Fibroblast of skin of abdomen (primary cell): ENCODE data around the gene VWA3A.
"Not testable (repeated sequence)": the region's sequence is repeated elsewhere in the genome, so short reads cannot be mapped to it uniquely, and the experiment has no call there.

Experiments
- DNase-seq: peaks from one replicate; pipeline ENCODE4 v3.0.0-alpha.2; 2013

The VWA3A gene

DNA sequence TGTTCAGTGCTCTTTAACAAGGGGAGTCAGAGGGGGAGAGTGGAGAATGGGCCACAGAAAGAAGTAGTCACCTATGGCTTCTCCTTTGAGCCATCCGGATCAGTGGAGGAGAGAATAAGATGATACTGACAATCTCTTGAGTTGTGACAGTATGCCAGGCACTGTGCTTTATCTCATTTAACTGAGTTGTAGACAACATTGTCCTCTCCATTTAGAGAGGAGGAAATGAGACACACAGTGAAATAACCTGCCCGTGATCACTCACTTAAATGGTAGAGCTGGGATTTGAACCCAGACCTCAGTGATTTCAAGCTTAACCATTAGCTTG, 95.9 kb downstream of the VWA3A start:
- DNase-seq = no peak

DNA sequence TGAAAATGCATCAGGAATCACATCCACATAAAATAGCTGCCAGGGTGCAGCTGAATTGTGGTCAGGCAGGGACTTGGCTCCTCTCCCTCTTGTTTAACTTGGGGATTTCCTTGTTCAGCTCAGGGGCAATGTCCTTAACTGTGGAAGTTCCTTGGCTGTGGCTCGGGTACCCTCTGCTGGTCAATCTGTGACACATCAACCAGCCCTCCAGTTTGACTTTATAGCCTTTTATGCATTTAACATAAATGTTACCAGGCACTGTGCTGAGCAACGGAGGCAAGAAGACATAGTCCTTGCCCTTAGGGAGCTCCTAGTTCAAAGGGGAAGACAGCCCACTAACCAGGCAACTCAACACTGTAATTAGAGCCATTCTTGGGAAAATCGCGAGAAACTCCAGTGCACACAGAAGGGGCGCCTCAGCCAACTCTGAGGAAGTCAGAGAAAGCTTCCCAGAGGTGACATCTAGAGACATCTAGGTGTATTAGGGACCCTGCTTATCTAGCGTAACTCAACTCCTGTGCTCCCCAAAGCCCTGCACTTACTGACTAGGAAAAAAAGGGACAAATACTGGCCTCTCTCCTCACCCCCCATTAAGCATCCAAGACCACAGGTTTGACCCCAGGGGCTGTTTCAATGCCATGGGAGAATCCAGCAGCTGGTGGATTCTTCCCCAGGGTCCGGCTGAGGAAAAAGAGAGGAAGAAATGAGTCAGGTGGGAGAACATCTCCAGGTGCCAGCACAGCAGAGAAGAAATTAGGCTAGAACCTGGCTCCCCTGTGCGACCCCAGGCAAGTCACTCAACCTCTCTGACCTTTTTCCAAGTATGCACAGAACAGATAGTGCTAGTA, 96.5 kb downstream of the VWA3A start:
- peak; percentile 86 for DNase-seq

DNA sequence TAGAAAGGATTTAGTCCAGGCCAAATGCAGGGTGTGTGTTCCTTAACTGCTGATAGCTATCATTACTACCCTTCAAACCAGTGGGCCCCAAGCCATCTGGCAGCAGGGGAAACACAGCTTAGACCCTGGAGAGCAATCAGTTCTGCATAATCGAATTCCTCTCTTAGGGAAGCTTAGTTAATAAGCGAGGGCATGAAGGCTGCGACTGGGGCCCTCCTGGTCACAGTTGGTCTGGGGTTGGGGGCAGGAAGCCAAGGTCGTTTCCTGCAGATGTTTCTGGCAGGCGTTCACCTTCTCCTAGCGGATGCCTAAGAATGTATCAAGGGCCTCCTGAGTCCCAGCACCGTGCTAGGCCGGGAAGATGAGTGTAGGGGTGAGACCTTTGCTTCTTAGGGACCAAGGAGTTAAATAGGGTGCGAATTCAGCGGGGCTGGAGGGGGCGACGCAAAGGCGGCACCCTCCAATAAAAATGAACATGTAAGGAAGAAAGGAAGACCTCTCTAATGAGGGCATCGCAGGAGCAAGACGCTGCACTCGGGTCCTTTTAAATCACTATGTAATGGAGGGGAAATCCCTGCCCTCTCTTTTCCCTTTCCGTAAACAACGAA, 97.2 kb downstream of the VWA3A start:
- DNase-seq = no peak

DNA sequence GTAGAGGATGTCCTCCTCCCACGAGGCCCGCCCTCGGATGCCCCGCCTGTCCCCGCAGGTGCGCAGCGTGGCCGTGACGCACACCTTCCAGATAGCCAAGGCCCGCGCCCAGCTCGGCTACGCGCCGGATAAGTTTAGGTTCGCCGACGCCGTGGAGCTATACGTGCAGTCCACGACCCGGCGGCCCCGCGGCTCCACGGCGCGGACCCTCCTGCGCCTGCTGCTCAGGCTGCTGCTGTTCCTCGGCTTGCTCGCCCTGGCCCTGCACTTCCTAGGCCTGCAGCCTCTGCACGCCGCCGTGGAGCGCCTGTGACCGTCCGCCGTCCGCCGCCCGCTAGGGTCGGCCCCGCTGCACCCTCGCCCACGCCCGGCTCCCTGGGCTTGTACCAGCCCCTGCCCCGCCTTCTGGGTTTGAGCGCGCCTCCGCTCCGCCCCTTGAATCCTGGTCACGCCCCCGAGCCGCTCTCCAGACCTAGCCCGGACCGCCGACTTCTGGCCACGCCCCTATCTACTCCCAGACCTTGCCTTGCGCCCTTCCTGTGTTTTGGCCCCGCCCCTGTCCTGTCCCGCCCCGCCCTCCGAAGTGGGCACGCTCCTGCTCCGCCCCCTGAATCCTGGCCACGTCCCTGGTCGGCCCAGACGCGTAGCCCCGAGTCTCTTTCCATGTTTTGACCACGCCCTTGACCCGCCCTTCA, 97.9 kb downstream of the VWA3A start:
- no peak for DNase-seq

DNA sequence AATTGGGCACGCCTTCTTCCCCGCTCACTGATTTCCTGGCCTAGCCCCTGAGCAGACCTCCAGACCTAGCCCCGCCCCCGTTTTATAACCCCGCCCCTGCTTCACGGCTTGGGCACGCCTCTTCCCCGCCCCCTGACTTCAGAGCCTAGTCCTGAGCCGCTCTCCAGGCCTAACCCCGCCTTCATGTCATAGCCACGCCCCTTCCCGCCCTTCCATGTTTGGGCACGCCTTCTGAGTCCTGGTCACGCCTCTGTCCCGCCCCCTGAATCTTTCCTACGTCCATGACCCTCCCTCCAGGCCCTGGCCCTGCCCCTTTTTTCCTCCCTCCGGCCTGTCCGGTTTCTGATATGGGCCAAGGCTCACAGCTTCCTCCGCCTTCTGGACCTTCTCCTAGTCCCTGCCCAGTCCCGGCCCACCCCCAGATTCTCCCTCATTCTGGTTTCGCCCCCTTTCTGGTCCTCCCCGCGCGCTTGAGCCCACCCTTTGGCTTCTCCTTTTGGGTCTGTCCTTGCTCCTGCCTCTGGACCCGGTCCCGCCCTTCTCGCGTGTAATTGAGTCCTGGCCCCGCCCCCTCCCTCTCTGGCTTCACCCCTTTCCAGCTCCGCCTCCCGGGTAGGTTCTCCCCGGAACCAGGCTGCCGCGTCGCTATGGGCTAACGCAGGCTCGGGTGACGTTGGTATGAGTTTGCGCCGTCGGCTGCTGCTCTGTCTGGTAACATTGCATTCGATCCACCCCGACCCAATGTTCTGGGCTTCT, 98.6 kb downstream of the VWA3A start:
- DNase-seq = peak; percentile 99

DNA sequence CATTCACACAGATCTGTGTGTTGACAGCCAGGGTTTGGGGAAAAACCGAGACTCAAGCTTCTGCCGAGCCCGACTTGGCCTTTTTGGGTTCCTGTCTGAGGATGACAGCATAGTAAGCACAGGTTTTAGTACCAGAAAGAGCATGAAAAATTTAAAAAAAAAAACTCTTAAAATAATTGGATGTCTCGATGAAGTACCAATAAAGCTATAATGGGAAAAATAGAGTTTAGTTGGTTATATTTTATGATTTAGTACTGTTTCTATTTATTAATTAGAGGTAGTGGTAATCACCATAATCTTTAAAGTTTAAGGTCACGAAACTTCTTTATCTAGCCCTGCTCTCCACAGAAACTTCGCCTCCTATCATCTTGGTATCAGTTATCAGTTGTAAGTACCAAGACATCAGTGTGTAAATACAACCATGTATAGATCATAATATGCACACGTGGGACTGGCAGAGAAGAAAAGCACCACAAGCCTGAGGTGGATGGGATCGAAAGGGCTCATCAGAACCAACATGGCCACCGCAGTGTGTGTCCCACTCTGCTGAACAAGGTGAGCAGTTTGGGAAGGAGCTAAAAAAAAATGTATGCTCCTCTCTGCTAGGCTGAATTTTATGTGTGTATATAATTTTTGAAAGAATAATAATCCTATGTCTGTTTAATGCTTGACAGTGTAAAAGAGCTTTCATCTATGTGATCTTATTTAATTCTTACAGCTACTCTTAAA, 99.4 kb downstream of the VWA3A start:
- DNase-seq = no peak

DNA sequence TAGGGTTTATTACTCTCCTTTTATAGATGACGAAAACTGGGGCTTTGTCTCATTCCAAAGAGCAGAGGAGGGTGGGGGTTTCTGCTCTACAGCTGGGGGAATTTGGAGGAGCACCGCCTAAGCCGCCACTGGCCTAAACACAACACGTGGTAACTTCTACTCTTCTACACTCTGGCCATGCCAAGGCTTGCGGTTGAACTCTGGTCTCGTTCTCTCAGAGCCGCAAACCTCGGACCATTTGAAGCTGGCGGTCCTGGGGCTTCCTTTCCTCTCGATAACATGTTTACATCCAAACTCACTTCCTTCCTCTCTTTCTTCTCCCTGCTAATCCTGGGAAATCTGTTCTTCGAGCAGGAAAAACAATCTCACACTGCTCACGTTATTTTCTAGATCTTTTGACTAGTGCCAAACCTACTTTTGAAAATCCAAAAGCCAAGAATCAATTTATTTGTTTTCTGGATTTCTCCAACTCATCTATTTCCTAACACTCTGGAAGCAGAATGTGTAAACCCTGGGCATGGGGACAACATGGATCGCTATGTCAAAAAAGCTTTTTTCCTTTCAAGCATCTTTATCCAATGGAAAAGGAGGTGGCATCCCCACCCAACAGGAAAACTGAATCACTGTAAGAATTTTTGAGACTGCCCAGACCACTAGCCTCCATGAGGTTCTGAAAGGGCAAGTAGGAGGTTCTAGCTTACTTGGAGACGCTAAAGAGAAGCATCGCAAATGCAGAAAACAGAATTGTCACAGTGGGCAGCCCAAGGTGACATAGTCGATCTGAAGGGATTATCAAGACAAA, 100.1 kb downstream of the VWA3A start:
- peak; percentile 90 for DNase-seq

DNA sequence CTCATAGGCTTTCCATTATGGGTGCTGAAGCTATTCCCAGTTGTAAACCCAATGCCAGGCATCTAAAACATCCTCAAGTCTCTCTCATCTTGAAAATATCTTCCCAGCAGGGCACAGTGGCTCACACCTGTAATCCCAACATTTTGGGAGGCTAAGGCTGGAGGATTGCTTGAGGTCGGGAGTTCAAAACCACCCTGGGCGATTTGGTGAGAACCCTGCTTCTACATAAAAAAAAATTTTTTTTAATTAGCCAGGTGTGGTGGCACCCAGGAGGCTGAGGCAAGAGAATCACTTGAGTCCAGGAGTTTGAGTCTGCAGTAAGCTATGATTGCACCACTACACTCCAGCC, 100.7 kb downstream of the VWA3A start:
- DNase-seq = no peak

DNA sequence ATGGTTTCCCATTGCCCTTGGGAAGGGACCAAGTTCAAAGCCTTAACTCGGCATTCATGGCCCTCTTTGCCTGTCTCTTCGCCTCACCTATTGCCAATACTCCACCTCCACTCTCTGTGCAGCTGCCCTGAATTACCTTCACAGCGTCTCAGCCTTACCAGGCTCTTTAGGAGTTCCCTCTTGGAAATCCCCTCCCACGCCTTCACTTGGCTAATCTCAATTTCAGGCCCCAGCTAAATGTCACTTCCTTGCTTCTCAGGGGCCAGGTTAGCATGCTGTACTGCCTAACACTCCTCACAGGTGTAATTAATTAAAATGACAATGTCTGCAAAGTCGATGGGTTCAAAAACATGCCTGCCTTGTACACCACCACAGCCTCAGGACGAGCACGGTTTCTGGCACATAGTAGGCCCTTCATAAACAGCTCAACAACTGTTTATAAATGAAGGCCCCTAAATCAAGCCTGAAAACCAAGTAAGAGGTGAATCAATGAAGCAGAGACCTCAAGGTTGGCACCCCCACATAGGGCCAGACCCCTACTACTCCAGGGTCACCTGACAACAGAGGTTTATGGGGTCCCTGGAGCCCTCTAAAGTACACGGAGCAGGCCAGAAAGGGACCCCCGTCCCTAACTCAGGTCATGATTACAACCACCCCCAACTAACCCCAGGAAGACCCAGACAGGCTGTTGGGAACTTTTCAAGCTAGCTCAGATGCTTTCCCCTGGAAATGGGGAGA, 102.5 kb downstream of the VWA3A start:
- no peak for DNase-seq

DNA sequence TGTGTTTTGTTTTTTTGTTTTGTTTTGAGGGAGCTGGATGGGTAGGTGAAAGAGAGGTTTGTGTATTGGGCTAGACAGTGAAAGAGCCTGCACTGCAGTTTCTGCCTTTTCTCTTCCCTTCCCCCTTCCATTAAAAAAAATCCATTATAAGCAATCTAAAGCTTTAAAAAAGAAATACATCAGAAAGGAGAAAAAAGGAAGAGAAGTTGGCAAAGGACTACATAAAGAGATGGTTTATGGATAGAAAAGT, 103.0 kb downstream of the VWA3A start:
- DNase-seq = no peak

DNA sequence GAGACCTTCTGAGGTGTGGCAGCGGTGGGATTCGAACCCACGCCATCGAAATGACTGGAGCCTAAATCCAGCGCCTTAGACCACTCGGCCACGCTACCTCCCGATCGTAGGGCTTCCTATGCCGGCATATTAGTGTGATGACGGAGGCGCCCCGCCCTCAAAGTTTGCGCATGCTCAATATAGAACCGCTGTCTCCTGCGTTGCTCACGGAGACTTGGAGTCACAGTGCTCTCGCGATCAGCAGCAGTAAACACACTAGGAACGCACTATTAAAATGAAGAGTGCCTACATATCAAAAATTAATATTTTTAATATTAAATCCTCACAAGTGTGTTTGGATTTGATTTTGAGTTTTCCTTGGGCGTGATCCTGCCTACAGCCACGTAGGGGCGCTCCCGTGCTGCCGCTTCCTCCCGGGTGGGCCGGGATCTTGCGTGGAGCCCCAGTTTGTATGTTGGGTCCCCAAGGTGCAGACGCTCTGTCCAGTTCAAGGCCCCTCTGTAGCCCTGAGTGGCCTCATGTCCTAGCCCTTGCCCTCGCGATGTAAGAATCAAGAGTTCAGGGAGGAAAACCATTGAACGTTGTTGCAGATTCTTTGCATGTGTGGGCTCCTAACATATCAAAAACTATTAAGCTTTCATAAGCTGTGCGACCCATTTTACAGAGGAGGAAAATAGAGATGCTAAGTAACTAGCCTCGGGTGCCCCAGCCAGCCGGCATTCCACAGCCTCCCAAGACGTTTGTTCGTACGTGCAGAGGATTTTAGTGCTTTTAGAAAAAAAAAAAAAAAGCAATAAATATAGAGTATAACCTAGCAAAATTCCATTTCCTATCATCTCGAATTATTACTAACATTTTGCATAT, 103.6 kb downstream of the VWA3A start:
- DNase-seq = peak; percentile 88

DNA sequence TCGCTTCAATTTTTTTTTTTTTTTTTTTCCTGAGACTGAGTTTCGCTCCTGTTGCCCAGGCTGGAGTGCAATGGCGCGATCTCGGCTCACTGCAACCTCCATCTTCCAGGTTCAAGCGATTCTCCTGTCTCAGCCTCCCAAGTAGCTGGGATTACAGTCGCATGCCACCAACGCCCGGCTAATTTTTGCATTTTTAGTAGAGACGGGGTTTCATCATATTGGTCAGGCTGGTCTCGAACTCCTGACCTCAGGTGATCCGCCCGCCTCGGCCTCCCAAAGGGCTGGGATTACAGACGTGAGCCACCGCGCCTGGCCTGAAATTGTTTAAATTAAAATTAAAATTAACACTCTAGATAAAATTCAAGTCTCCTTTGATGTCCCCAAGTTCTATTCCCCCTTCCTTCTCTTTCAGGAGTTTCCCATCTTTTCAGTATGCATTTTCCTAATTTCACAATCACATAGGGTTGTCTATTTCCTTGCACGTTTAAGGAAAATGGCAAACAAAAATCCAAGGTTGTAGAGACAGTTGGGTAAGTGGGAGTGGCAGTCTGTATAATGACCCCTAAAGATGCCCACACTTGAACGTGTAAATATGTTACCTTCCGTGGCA, 104.3 kb downstream of the VWA3A start:
- not testable (repeated sequence) for DNase-seq

DNA sequence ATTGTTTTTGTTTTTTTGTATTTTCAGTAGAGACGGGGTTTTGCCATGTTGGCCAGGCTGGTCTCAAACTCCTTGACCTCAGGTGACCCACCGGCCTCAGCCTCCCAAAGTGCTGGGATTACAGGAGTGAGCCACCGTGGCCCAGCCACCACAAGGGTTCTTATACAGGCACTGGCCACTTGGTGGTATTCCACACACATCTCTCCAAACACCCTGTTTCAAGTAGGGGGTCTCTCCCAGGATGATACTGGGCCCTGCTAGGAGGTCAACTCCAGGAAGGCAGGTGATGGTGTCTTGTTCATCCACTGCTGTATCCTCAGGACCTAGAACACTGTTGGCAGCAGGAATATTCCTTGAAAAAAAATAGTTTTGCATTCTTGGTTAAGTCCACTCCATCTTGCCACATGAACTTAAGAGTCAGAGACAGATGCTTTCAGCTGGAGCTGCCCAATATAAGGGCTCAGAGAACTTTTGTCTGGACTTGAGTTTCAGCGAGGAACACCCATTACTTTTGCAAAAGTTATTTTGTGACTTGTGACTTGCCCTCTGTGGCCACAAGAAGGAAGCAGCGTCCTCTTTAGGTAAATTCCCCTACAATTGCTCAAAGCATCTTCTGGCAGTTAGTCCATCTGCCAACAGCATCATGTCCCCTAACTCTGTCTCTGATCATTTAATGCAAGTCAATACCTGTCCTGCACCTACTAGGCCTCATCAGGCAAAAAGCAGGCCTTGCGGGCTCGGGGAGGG, 106.4 kb downstream of the VWA3A start:
- DNase-seq = no peak

DNA sequence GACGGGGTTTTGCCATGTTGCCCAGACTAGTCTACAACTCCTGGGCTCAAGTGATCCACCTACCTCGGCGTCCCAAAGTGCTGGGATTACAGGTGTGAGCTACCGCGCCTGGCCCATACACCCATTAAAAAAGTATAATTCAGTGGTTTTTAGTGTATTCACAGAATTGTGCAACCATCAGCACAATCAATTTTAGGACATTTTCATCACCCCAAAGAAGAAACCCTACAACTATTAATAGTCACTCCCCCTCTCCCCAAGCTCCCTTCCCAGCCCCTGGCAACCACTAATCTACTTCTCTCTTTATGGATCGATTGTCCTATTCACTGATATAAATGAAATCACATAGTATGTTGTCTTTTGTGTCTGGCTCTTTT, 109.9 kb downstream of the VWA3A start:
- no peak for DNase-seq

DNA sequence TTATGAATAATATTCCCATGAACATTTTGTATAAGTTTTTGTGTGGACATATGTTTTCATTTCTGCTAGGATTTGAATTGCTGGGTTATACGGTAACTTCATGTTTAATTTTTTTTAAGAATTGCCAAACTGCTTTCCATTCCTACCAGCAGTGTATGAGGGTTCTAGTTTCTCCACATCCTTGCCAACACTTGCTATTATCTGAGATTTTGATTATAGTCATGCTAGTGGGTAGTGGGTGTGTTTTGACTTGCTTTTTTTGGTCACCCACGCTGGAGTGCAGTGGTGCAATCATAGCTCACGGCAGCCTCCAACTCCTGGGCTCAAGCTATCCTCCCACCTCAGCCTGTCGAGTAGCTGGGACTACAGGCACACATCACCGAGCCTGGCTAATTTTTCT, 110.8 kb downstream of the VWA3A start:
- DNase-seq = no peak

DNA sequence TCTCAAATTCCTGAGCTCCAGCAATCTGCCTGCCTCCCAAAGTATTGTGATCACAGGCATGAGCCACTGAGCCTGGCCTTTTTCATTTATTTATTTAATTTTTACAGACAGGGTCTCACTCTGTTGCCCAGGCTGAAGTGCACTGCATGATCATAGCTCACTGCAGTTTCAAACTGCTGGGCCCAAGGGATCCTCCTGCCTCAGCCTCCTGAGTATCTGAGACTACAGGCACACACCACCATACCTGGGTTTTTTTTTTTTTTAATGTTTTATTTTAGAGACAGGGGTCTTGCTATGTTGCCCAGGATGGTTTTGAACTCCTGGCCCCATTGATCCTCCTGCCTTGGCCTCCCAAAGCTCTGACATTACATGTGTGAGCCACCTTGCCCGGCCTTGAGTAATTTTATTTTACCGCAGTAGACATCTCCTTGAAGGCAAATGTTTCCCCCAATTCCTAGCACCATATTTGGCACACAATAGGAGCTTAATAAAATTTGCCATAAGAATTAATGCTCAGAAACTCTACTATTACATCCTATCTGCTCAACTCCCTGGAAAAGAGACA, 111.8 kb downstream of the VWA3A start:
- no peak for DNase-seq

DNA sequence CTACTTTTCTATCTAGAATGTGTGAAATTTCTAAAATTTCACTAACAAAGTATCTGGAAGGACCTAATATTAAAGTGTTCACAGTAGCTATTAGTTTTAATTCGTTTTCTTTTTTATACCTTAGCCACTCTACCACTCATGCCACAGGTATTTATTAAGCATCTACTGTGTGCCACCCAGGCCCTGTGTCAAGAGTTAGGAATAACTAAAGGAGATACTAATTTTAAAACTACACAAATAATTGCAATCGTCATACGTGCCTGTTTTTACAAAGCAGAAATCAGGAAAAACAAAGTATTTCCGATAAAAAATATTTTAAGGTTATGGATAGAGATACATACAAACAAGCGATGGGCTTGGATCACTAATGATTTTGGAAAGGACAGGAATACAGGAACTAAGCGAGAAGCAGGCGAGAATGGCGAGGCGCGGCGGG, 113.3 kb downstream of the VWA3A start:
- no peak for DNase-seq

DNA sequence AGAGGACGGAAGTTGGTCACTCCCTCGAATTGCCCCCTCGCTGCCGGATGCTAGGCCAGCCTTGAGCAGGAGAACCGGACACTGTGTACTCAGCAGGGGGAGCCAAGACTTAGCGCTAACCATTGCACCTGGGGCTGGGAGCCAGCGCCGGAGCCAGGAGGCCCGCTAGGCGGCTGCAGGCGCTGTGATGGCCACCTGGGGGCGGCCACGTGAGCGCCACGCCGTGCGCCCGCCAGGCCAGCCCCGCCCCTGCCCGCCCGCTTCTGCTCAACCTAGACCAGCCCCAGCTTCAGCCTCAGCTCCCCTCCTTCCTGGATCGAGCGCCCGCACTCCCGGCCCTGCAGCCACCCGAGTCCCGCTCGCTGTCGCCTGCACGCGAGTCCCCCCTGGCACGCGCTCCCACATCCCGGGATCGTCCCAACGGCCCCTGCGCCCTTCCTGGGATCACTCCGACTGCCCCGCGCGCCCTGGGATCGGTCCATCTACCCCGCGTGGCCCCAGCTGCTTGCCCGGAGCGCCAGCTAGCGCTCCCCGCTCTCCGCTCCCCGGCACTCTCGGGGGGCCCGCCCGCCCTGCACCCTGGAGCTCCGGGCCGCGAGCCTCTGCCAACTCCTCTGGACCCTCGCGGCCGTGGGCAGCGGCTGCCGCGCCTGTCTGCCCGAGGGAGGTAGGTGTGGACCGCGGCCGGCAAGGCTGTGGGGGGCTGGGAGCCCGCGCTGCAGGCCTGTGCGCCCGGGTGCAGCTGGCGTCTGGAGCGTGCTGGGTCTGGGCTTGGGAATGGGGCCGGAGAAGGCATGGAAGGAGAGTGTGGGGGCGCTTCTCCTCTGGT, 113.9 kb downstream of the VWA3A start, which contains the start of gene EEF2K:
Gene EEF2K (plus strand): TSS at position 266 of the 829 bp plus-strand sequence. CDS start 19,452 bp downstream, outside the sequence.
- DNase-seq = peak; percentile 93
